ENCODE data around the gene PDIK1L. TPM values are rescaled to one million over a fixed set of nuclear protein-coding genes. Genes with fewer than 3 reads are reported as not detected.

Gene PDIK1L
- total RNA-seq, 1 donor from 2014 or later: 3.1 TPM

GRCh38 chr1:26072305-26072704, 39.3 kb upstream of the PDIK1L start:
- Histone ChIP-seq H3K79me2 (ENCODE audit: insufficient read depth, low read length) (no peaks in the 10 kb centered on the region), H3K4me1 (ENCODE audit: insufficient read depth, low read length) (no peaks in the 10 kb centered on the region), H3K4me3 (ENCODE audit: insufficient read depth, low read depth, low read length) (no peak overlapping the region), H3K36me3 (ENCODE audit: insufficient read depth, low read length) (no peaks in the 10 kb centered on the region), H2AFZ (ENCODE audit: low read depth, low read length) (no peak overlapping the region), H3K27ac (ENCODE audit: low read depth, low read length) (no peak overlapping the region), H3K9ac (ENCODE audit: low read length) (no peak overlapping the region), H3K27me3 (ENCODE audit: insufficient read depth, low read length) (peaks cover 28% of the 10 kb centered on the region), H3K9me3 (ENCODE audit: insufficient read depth, low read depth, low read length) (no peaks in the 10 kb centered on the region), H4K20me1 (ENCODE audit: insufficient read depth, low read length) (no peaks in the 10 kb centered on the region), H3K4me2 (ENCODE audit: low read length) (no peak overlapping the region)
- Mint-ChIP-seq H3K4me1 (ENCODE audit: low read depth, unreplicated experiment) (no peaks in the 10 kb centered on the region), H3K36me3 (ENCODE audit: low read depth, unreplicated experiment) (no peaks in the 10 kb centered on the region), H3K27ac (ENCODE audit: unreplicated experiment) (no peak overlapping the region), H3K4me3 (ENCODE audit: unreplicated experiment) (no peak overlapping the region), H3K27me3 (ENCODE audit: low read depth, unreplicated experiment) (peaks cover 42% of the 10 kb centered on the region), H3K9me3 (ENCODE audit: unreplicated experiment) (peaks cover 3% of the 10 kb centered on the region)
- DNase-seq (ENCODE audit: low read depth) (no peak), FAIRE-seq (no peak)
- TF ChIP-seq CTCF (IDR thresholded peaks at IDR 0.05; ENCODE audit: insufficient read depth, low read depth, low read length) (no peak), EZH2 (IDR thresholded peaks at IDR 0.05; ENCODE audit: insufficient read depth, low read length) (no peak)

- Mint-ChIP-seq H3K9me3 (ENCODE audit: unreplicated experiment) (peaks cover 3% of the 10 kb centered on the region), H3K27me3 (ENCODE audit: low read depth, unreplicated experiment) (peaks cover 38% of the 10 kb centered on the region), H3K4me1 (ENCODE audit: low read depth, unreplicated experiment) (no peaks in the 10 kb centered on the region), H3K27ac (ENCODE audit: unreplicated experiment) (no peak overlapping the region), H3K4me3 (ENCODE audit: unreplicated experiment) (no peak overlapping the region), H3K36me3 (ENCODE audit: low read depth, unreplicated experiment) (no peaks in the 10 kb centered on the region)
- Histone ChIP-seq H3K27me3 (ENCODE audit: insufficient read depth, low read length) (peaks cover 20% of the 10 kb centered on the region), H3K4me3 (ENCODE audit: insufficient read depth, low read depth, low read length) (no peak overlapping the region), H4K20me1 (ENCODE audit: insufficient read depth, low read length) (no peaks in the 10 kb centered on the region), H3K9ac (ENCODE audit: low read length) (no peak overlapping the region), H3K27ac (ENCODE audit: low read depth, low read length) (no peak overlapping the region), H3K9me3 (ENCODE audit: insufficient read depth, low read depth, low read length) (no peaks in the 10 kb centered on the region), H3K4me2 (ENCODE audit: low read length) (no peak overlapping the region), H3K79me2 (ENCODE audit: insufficient read depth, low read length) (no peaks in the 10 kb centered on the region), H3K36me3 (ENCODE audit: insufficient read depth, low read length) (no peaks in the 10 kb centered on the region), H3K4me1 (ENCODE audit: insufficient read depth, low read length) (no peaks in the 10 kb centered on the region), H2AFZ (ENCODE audit: low read depth, low read length) (no peak overlapping the region)
- FAIRE-seq (no peak), DNase-seq (ENCODE audit: low read depth) (no peak)
- TF ChIP-seq CTCF (IDR thresholded peaks at IDR 0.05; ENCODE audit: insufficient read depth, low read depth, low read length): no peak
- TF ChIP-seq EZH2 (IDR thresholded peaks at IDR 0.05; ENCODE audit: insufficient read depth, low read length): no peak
Observed at GRCh38 chr1:26075421-26076144, 36.0 kb upstream of the PDIK1L start.

- Mint-ChIP-seq H3K4me1 (ENCODE audit: low read depth, unreplicated experiment) (no peaks in the 10 kb centered on the region), H3K27ac (ENCODE audit: unreplicated experiment) (no peak overlapping the region), H3K9me3 (ENCODE audit: unreplicated experiment) (no peaks in the 10 kb centered on the region), H3K36me3 (ENCODE audit: low read depth, unreplicated experiment) (no peaks in the 10 kb centered on the region), H3K27me3 (ENCODE audit: low read depth, unreplicated experiment) (peaks cover 33% of the 10 kb centered on the region), H3K4me3 (ENCODE audit: unreplicated experiment) (no peak overlapping the region)
- Histone ChIP-seq H3K79me2 (ENCODE audit: insufficient read depth, low read length) (no peaks in the 10 kb centered on the region), H3K36me3 (ENCODE audit: insufficient read depth, low read length) (no peaks in the 10 kb centered on the region), H3K27me3 (ENCODE audit: insufficient read depth, low read length) (peaks cover 15% of the 10 kb centered on the region), H2AFZ (ENCODE audit: low read depth, low read length) (no peak overlapping the region), H3K4me3 (ENCODE audit: insufficient read depth, low read depth, low read length) (no peak overlapping the region), H4K20me1 (ENCODE audit: insufficient read depth, low read length) (no peaks in the 10 kb centered on the region), H3K9me3 (ENCODE audit: insufficient read depth, low read depth, low read length) (no peaks in the 10 kb centered on the region), H3K4me1 (ENCODE audit: insufficient read depth, low read length) (no peaks in the 10 kb centered on the region), H3K4me2 (ENCODE audit: low read length) (no peak overlapping the region), H3K27ac (ENCODE audit: low read depth, low read length) (no peak overlapping the region), H3K9ac (ENCODE audit: low read length) (no peak overlapping the region)
- TF ChIP-seq EZH2 (IDR thresholded peaks at IDR 0.05; ENCODE audit: insufficient read depth, low read length): no peak
- no peak for TF ChIP-seq CTCF (IDR thresholded peaks at IDR 0.05; ENCODE audit: insufficient read depth, low read depth, low read length)
- DNase-seq (ENCODE audit: low read depth) (no peak), FAIRE-seq (no peak)
Observed at GRCh38 chr1:26077524-26077923, 34.1 kb upstream of the PDIK1L start.
